ENCODE measurements around the gene ZNF716. TPM values are rescaled to one million over a fixed set of nuclear protein-coding genes. Genes with fewer than 3 reads are reported as not detected.

Gene ZNF716
- total and polyA plus RNA-seq, 2 of the 13 experiments (the other 11 are each of a cell fraction or from before 2014, with no cell fraction given) = not detected

GRCh38 chr7:57412168-57412567 is 37.8 kb upstream of the ZNF716 start:
- TF ChIP-seq RAD21 (CRISPR knock-in tag; IDR thresholded peaks at IDR 0.05) = no peak
- TF ChIP-seq NONO (IDR thresholded peaks at IDR 0.05) = no peak
- TF ChIP-seq NONO (CRISPR knock-in tag; conservative IDR thresholded peaks at IDR 0.05) = no peak
- TF ChIP-seq PTBP1 (IDR thresholded peaks at IDR 0.05; ENCODE audit: low read depth, low read length, poor library complexity, severe bottlenecking) = no peak
- no peak for TF ChIP-seq ZNF460 (CRISPR knock-in tag; IDR thresholded peaks at IDR 0.05; ENCODE audit: borderline replicate concordance)
- no peak for TF ChIP-seq KAT2B (IDR thresholded peaks at IDR 0.05; ENCODE audit: borderline replicate concordance, low read depth, low read length)
- TF ChIP-seq CBFB (CRISPR knock-in tag; IDR thresholded peaks at IDR 0.05) = no peak
- no peak for TF ChIP-seq ZNF577 (CRISPR knock-in tag; IDR thresholded peaks at IDR 0.05; ENCODE audit: borderline replicate concordance, low read depth)
- no peak for TF ChIP-seq ZC3H4 (CRISPR knock-in tag; IDR thresholded peaks at IDR 0.05; ENCODE audit: borderline replicate concordance)
- TF ChIP-seq RAD51 (IDR thresholded peaks at IDR 0.05; ENCODE audit: borderline replicate concordance) = no peak
- no peak for TF ChIP-seq ZNF790 (CRISPR knock-in tag; IDR thresholded peaks at IDR 0.05; ENCODE audit: borderline replicate concordance)
- no peak for TF ChIP-seq SIX4 (CRISPR knock-in tag; IDR thresholded peaks at IDR 0.05)
- no peak for TF ChIP-seq ZNF383 (CRISPR knock-in tag; IDR thresholded peaks at IDR 0.05; ENCODE audit: borderline replicate concordance)
- TF ChIP-seq MYNN (CRISPR knock-in tag; IDR thresholded peaks at IDR 0.05; ENCODE audit: low read depth) = no peak
- TF ChIP-seq ZSCAN21 (CRISPR knock-in tag; IDR thresholded peaks at IDR 0.05; ENCODE audit: borderline replicate concordance) = no peak
- no peak for TF ChIP-seq MAFF (IDR thresholded peaks at IDR 0.05; ENCODE audit: low read depth, low read length)
- no peak for TF ChIP-seq BCL6 (CRISPR knock-in tag; IDR thresholded peaks at IDR 0.05)
- TF ChIP-seq SOX6 (IDR thresholded peaks at IDR 0.05) = no peak
- no peak for TF ChIP-seq SOX6 (CRISPR knock-in tag; IDR thresholded peaks at IDR 0.05)
- no peak for TF ChIP-seq ELF3 (CRISPR knock-in tag; IDR thresholded peaks at IDR 0.05)
- no peak for TF ChIP-seq ZNF782 (CRISPR knock-in tag; IDR thresholded peaks at IDR 0.05; ENCODE audit: borderline replicate concordance)
- H3K9me3 ChIP-seq (ENCODE audit: low read length) = peaks cover 92% of the 10 kb centered on the region
- H4K20me1 ChIP-seq (ENCODE audit: insufficient read depth, low read length) = no peaks in the 10 kb centered on the region
- intact Hi-C loops (cut with micrococcal nuclease; ENCODE audit: unreplicated experiment) (no loop called here), in situ Hi-C loops (cut with HindIII; ENCODE audit: extremely low pct_ligation_motif_present, low pct_unique_long_range_greater_than_20kb) (no loop called here)
- no peak overlapping the region for H2AFZ ChIP-seq (ENCODE audit: low read length)
- no peaks in the 10 kb centered on the region for H3K36me3 ChIP-seq (replicated peaks in 1 of 2; ENCODE audit: control insufficient read depth in 1 of 2, insufficient read depth in 2 of 2, low read length in 2 of 2)
- 0% methylated on average over 1 of the region's 6 CpGs for WGBS (ENCODE audit: low lambda C conversion rate)
- ChIA-PET POLR2A (no interaction called here), CTCF (ENCODE audit: low intra/inter-chr PET ratio, low total read pairs) (no interaction called here)
- DNase-seq (ENCODE audit: low spot score) (no peak), ATAC-seq (no peak), FAIRE-seq (no peak)
- no peaks in the 10 kb centered on the region for H3K27me3 ChIP-seq (ENCODE audit: control insufficient read depth in 1 of 2, insufficient read depth in 2 of 2, low read length in 2 of 2)
- H3K27ac ChIP-seq (ENCODE audit: extremely low read length, insufficient read depth, low read length) = no peak overlapping the region
- H3K4me1 ChIP-seq (ENCODE audit: insufficient read depth, low read length) = no peaks in the 10 kb centered on the region
- H3K4me2 ChIP-seq (ENCODE audit: low read depth, low read length) = no peak overlapping the region
- no peaks in the 10 kb centered on the region for H3K79me2 ChIP-seq (ENCODE audit: insufficient read depth, low read length)
- BruUV-seq (replicated peaks) = no TSS peak
- H3K9ac ChIP-seq (ENCODE audit: insufficient read depth, low read depth, low read length) = no peak overlapping the region
- H3K4me3 ChIP-seq (replicated peaks in 1 of 3; ENCODE audit: insufficient read depth in 1 of 3, low read depth in 2 of 3, low read length in 3 of 3) = no peak overlapping the region
